HG03280 (cell line): Measurements from ENCODE around the gene ACTL8.
"Not testable (repeated sequence)": the region's sequence is repeated elsewhere in the genome, so short reads cannot be mapped to it uniquely, and the experiment has no call there.

Experiments used
- ATAC-seq: cut with Tn5 transposase; IDR thresholded peaks from one replicate; pipeline ENCODE4 v1.9.1; 2021; ENCODE audit warnings: mild to moderate bottlenecking, moderate library complexity; ENCODE audit not compliant: unreplicated experiment

ACTL8 gene

GRCh38 chr1:17735348-17735747 is 19.8 kb upstream of the ACTL8 start:
- ATAC-seq = no peak

GRCh38 chr1:17735793-17736192 is 19.3 kb upstream of the ACTL8 start:
- no peak for ATAC-seq

GRCh38 chr1:17736625-17737024 is 18.5 kb upstream of the ACTL8 start:
- no peak for ATAC-seq

GRCh38 chr1:17739050-17739449 is 16.1 kb upstream of the ACTL8 start:
- ATAC-seq = no peak

- ATAC-seq = no peak
These were observed 14.1 kb upstream of the ACTL8 start for GRCh38 chr1:17741052-17741451.

- ATAC-seq = no peak
These were observed 12.6 kb upstream of the ACTL8 start for GRCh38 chr1:17742583-17742982.

- ATAC-seq = no peak
These were observed 12.0 kb upstream of the ACTL8 start for GRCh38 chr1:17743008-17743647.

GRCh38 chr1:17743925-17744324 is 11.2 kb upstream of the ACTL8 start:
- no peak for ATAC-seq

GRCh38 chr1:17744666-17745478 is 10.3 kb upstream of the ACTL8 start:
- no peak for ATAC-seq

- ATAC-seq = no peak
These were observed 9.6 kb upstream of the ACTL8 start for GRCh38 chr1:17745479-17745955.

- ATAC-seq = not testable (repeated sequence)
These were observed 8.9 kb upstream of the ACTL8 start for GRCh38 chr1:17746281-17746680.

- no peak for ATAC-seq
These were observed 8.2 kb upstream of the ACTL8 start for GRCh38 chr1:17746920-17747319.

GRCh38 chr1:17750333-17750732 is 4.8 kb upstream of the ACTL8 start:
- no peak for ATAC-seq

GRCh38 chr1:17752356-17752755 is 2.8 kb upstream of the ACTL8 start:
- no peak for ATAC-seq

GRCh38 chr1:17757426-17757825 is 2.3 kb downstream of the ACTL8 start:
- ATAC-seq = no peak

- ATAC-seq = no peak
These were observed 4.0 kb downstream of the ACTL8 start for GRCh38 chr1:17759114-17759513.

GRCh38 chr1:17762313-17762712 is 7.2 kb downstream of the ACTL8 start:
- ATAC-seq = no peak

GRCh38 chr1:17763417-17763816 is 8.3 kb downstream of the ACTL8 start:
- no peak for ATAC-seq

- no peak for ATAC-seq
These were observed 8.9 kb downstream of the ACTL8 start for GRCh38 chr1:17763995-17764394.

GRCh38 chr1:17764591-17764990 is 9.5 kb downstream of the ACTL8 start:
- no peak for ATAC-seq

- no peak for ATAC-seq
These were observed 10.6 kb downstream of the ACTL8 start for GRCh38 chr1:17765444-17766411.
